Measurements from ENCODE around the gene LRRN4CL.
"Not testable (repeated sequence)": the region's sequence is repeated elsewhere in the genome, so short reads cannot be mapped to it uniquely, and the experiment has no call there.

DNA sequence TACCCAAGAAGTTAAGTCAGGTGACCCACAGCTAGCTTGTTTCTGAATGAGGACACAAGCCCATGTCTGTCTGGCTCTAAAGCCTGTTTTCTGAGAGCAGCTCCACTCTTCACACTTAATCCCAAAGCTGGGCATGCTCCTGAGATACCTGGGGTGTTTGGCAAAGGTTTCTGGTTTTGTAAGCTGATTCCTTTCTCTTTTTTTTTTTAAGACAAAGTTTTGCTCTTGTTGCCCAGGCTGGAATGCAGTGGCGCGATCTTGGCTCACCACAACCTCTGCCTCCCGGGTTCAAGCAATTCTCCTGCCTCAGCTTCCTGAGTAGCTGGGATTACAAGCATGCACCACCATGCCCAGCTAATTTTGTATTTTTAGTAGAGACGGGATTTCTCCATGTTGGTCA is 4.3 kb upstream of the LRRN4CL start:
- TF ChIP-seq, protein P1, sequence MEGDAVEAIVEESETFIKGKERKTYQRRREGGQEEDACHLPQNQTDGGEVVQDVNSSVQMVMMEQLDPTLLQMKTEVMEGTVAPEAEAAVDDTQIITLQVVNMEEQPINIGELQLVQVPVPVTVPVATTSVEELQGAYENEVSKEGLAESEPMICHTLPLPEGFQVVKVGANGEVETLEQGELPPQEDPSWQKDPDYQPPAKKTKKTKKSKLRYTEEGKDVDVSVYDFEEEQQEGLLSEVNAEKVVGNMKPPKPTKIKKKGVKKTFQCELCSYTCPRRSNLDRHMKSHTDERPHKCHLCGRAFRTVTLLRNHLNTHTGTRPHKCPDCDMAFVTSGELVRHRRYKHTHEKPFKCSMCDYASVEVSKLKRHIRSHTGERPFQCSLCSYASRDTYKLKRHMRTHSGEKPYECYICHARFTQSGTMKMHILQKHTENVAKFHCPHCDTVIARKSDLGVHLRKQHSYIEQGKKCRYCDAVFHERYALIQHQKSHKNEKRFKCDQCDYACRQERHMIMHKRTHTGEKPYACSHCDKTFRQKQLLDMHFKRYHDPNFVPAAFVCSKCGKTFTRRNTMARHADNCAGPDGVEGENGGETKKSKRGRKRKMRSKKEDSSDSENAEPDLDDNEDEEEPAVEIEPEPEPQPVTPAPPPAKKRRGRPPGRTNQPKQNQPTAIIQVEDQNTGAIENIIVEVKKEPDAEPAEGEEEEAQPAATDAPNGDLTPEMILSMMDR (IDR thresholded peaks at IDR 0.05), result not testable (repeated sequence)
- TF ChIP-seq ZFX (IDR thresholded peaks at IDR 0.05; ENCODE audit: borderline replicate concordance), result not testable (repeated sequence)
